HUES64 (cell line): ENCODE measurements around the gene CACNA2D2.
A peak's percentile ranks its signal among the peaks of the same experiment; 100 is the strongest.

Source experiments
- H3K27ac ChIP-seq: 2 replicates; pipeline ENCODE4 v1.7.0; 2013; ENCODE audit warnings: low read depth, low read length, inconsistent platforms
- H3K27me3 ChIP-seq: 2 replicates; pipeline ENCODE4 v1.6.1; 2013; ENCODE audit warnings: mild to moderate bottlenecking, low read length; ENCODE audit not compliant: insufficient read depth
- H3K36me3 ChIP-seq: 2 replicates; pipeline ENCODE4 v1.6.1; 2013; ENCODE audit warnings: mild to moderate bottlenecking, low read length; ENCODE audit not compliant: insufficient read depth
- H3K4me1 ChIP-seq: 2 replicates; pipeline ENCODE4 v1.6.1; 2013; ENCODE audit warnings: mild to moderate bottlenecking, low read length, moderate library complexity; ENCODE audit not compliant: insufficient read depth
- H3K4me3 ChIP-seq: 2 replicates; pipeline ENCODE4 v1.5.1; 2013; ENCODE audit warnings: mild to moderate bottlenecking, low read length, moderate library complexity
- H3K9ac ChIP-seq: 2 replicates; pipeline ENCODE4 v1.6.1; 2013; ENCODE audit warnings: mild to moderate bottlenecking, low read depth, low read length
- H3K9me3 ChIP-seq: 2 replicates; pipeline ENCODE4 v1.6.1; 2013; ENCODE audit warnings: low read depth, low read length; ENCODE audit not compliant: insufficient read depth
- WGBS: fragments of 150-250, 120-280 bp; methylation state at CpG from one replicate; pipeline ENCODE4 v1.1.7; 2013; ENCODE audit warnings: missing lambda C conversion rate; 5-methylcytosine and 5-hydroxymethylcytosine counted together

Gene CACNA2D2

GRCh38 chr3:50537421-50538129 lies 34.1 kb upstream of the CACNA2D2 start:
- H3K4me1 ChIP-seq, result peaks cover 22% of the 10 kb centered on the region
- H3K36me3 ChIP-seq, result no peaks in the 10 kb centered on the region
- no peaks in the 10 kb centered on the region for H3K27me3 ChIP-seq
- H3K4me3 ChIP-seq, result no peak overlapping the region
- 81% methylated on average over 4 of the region's 4 CpGs for WGBS
- no peak overlapping the region for H3K27ac ChIP-seq
- no peak overlapping the region for H3K9ac ChIP-seq
- H3K9me3 ChIP-seq, result no peaks in the 10 kb centered on the region

DNA sequence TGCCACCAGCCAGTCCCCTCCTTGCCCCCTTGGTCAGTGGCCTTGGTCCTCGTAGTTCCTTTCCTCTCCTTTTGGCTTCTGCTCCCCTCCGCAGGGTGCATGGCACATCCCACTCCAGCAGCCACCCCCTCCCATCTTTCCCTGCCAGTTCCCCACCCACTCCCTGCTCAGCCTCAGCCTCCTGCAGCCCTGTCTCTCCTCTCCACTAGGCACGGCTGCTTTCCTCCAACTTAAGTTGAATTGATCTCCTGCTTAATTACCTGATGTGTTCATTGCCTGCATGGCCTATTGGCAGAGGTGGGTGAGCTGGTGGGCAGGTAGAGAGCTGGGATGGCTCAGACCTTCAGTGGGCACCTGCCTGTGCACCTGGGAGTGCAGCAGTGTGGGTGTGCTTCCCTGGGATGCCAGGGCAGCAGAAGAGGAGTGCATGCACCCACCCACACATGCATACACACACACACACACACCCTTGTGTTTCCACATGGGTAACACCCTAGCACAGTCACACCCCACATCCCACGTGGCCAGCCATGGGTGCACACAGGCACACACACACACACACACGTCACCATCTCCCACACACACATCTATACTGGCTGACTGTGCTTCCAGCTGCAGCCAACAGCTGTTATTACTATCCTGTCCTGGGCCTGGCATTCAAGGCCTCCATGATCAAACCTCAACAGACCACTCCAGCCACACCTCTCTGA lies 33.2 kb upstream of the CACNA2D2 start:
- WGBS, result 82% methylated on average over 5 of the region's 5 CpGs
- no peak overlapping the region for H3K4me3 ChIP-seq
- peaks cover 22% of the 10 kb centered on the region for H3K4me1 ChIP-seq
- H3K36me3 ChIP-seq, result no peaks in the 10 kb centered on the region
- H3K9me3 ChIP-seq, result no peaks in the 10 kb centered on the region
- no peak overlapping the region for H3K9ac ChIP-seq
- H3K27me3 ChIP-seq, result peaks cover 3% of the 10 kb centered on the region; the same call in 1 of the 2 replicates
- no peak overlapping the region for H3K27ac ChIP-seq

- Histone ChIP-seq H3K4me3 (no peak overlapping the region), H3K9me3 (no peaks in the 10 kb centered on the region), H3K27ac (no peak overlapping the region), H3K36me3 (no peaks in the 10 kb centered on the region), H3K4me1 (peaks cover 30% of the 10 kb centered on the region), H3K9ac (no peak overlapping the region), H3K27me3 (peaks cover 19% of the 10 kb centered on the region)
- WGBS, result 90% methylated on average over 9 of the region's 9 CpGs
Observed at GRCh38 chr3:50534681-50535330, 31.4 kb upstream of the CACNA2D2 start.

DNA sequence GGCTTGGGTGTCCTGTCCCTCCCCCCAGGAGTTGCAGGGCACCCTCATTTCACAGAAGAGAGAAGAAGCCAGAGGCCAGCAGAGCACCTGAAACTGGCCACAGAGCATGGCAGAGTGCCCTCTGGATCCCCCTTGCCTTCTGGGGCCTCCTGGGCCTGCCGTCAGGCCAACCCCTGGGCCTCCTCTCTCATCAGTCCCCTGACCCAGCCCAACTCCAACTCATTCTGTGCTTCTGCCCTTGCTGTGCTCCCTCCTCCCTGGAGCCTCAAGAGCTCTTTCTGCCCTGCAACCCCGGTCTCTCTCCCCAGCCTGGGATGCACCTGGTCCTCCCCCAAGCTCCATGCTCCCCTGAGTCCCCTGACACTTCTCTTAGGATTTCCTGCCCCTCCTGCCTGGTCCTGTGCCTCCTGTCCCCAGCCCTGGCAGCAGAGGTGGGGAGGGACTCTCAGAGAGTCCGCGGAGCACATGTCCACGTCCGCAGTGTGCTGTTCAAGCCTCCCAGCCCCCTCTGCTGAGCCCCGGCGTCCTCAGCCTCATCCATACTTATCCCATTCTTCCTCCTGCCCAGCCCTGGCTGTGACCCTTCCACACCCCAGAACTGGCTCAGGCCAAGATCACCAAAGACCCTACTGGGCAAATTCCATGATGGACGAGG lies 30.5 kb upstream of the CACNA2D2 start:
- Histone ChIP-seq H3K4me3 (no peak overlapping the region), H3K9ac (no peak overlapping the region), H3K36me3 (no peaks in the 10 kb centered on the region), H3K9me3 (no peaks in the 10 kb centered on the region), H3K4me1 (peaks cover 24% of the 10 kb centered on the region), H3K27ac (no peak overlapping the region), H3K27me3 (peaks cover 22% of the 10 kb centered on the region)
- WGBS, result 75% methylated on average over 9 of the region's 9 CpGs

- H3K27ac ChIP-seq, result no peak overlapping the region
- H3K36me3 ChIP-seq, result no peaks in the 10 kb centered on the region
- H3K9ac ChIP-seq, result no peak overlapping the region
- WGBS, result 68% methylated on average over 13 of the region's 13 CpGs
- H3K9me3 ChIP-seq, result no peaks in the 10 kb centered on the region
- H3K4me1 ChIP-seq, result peaks cover 19% of the 10 kb centered on the region
- peaks cover 22% of the 10 kb centered on the region for H3K27me3 ChIP-seq
- H3K4me3 ChIP-seq, result no peak overlapping the region
Observed at GRCh38 chr3:50533316-50533715, 29.9 kb upstream of the CACNA2D2 start.

DNA sequence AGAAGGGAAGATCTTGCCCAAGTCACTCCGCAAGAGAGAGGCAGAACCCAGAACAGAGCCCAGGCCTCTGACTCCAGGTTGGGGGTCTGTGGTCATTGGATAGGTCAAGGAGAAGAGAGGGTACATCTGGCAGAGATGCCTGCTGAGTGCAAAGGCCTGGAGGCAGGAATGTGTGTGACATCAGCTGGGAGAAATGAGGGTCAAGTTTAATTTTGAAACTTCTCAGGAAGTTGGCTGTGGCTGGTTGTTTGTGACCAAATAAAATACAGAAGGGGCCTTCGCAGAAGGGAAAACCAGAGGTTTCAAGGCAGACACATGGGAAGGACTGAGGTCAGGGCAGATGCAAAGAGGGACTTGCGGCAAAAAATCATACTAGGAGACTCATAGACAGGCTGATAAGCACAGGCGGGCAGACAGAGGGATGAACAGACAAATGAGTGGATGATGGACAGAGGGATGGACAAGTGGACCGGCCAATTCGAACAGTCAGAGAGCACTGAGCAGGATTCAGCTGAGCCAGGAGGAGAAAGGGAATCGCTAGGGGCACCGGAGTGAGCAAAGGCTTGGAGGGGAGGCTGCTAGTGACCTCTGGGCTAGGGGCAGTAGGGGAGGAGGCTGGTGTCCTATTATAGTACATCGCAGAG lies 28.8 kb upstream of the CACNA2D2 start:
- WGBS, result 88% methylated on average over 9 of the region's 9 CpGs
- Histone ChIP-seq H3K27me3 (peaks cover 22% of the 10 kb centered on the region), H3K9ac (no peak overlapping the region)

GRCh38 chr3:50531201-50531600 lies 27.8 kb upstream of the CACNA2D2 start:
- no peak overlapping the region for H3K4me3 ChIP-seq
- no peaks in the 10 kb centered on the region for H3K9me3 ChIP-seq
- no peak overlapping the region for H3K9ac ChIP-seq
- H3K27ac ChIP-seq, result no peak overlapping the region
- no peaks in the 10 kb centered on the region for H3K36me3 ChIP-seq
- H3K4me1 ChIP-seq, result peaks cover 19% of the 10 kb centered on the region
- WGBS, result 95% methylated on average over 4 of the region's 4 CpGs
- peaks cover 22% of the 10 kb centered on the region for H3K27me3 ChIP-seq

More for the DNA sequence above, 28.8 kb upstream of the CACNA2D2 start:
- no peaks in the 10 kb centered on the region for H3K36me3 ChIP-seq
- H3K4me3 ChIP-seq, result no peak overlapping the region
- no peaks in the 10 kb centered on the region for H3K9me3 ChIP-seq
- no peak overlapping the region for H3K27ac ChIP-seq
- H3K4me1 ChIP-seq, result peaks cover 19% of the 10 kb centered on the region

GRCh38 chr3:50530001-50530970 lies 26.9 kb upstream of the CACNA2D2 start:
- WGBS, result 52% methylated on average over 48 of the region's 48 CpGs
- Histone ChIP-seq H3K9ac (no peak overlapping the region), H3K4me3 (peak overlapping the region; percentile 28)

DNA sequence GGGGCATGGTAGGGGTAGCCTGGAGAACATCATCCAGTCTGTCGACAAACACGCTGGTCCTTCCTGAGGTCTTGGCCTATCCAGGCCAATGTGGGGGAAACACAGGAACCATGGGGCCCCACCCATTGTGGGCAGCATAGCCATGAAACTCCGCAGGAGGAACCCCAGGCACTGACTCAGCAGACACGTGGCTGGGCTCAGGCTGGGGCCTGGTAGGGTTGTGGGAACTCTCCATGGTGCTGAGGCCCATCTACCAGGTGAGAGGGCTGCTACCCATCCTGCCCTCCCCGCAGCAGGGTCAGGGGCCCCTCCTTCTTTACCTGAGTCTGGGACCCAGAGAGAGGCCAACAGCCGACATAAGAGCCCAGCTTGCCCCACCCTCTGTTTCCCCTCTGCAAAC lies 22.6 kb upstream of the CACNA2D2 start:
- Histone ChIP-seq H3K27me3 (peaks cover 13% of the 10 kb centered on the region), H3K9ac (no peak overlapping the region), H3K36me3 (no peaks in the 10 kb centered on the region), H3K9me3 (no peaks in the 10 kb centered on the region), H3K4me1 (peaks cover 35% of the 10 kb centered on the region), H3K27ac (no peak overlapping the region), H3K4me3 (no peak overlapping the region)
- WGBS, result 42% methylated on average over 6 of the region's 6 CpGs

More at GRCh38 chr3:50530001-50530970, 26.9 kb upstream of the CACNA2D2 start:
- no peak overlapping the region for H3K27ac ChIP-seq
- H3K9me3 ChIP-seq, result no peaks in the 10 kb centered on the region
- H3K4me1 ChIP-seq, result peaks cover 26% of the 10 kb centered on the region
- H3K36me3 ChIP-seq, result no peaks in the 10 kb centered on the region
- peaks cover 22% of the 10 kb centered on the region for H3K27me3 ChIP-seq
